Endothelial cell of umbilical vein (primary cell): Measurements from ENCODE around the gene SLC39A11. TPM values are rescaled to one million over a fixed set of nuclear protein-coding genes. Genes with fewer than 3 reads are reported as not detected.

Experiments used
- BruUV-seq: library from RNA; stranded (reverse); fragments of 400-500 nt; replicated peaks from 2 replicates; lab custom pipeline; 2021; lab: Mats Ljungman, UMichigan
- CTCF ChIA-PET: fragments of 300-600, 350-600 bp; sonication (Branson Sonifier 250); formaldehyde crosslinking; loops from one replicate; lab custom pipeline; 2021; ENCODE audit warnings: antibody characterized with exemption, inconsistent platforms; lab: Charles Lee
- POLR2A ChIA-PET: fragments of 300-600, 350-600 bp; sonication (Branson Sonifier 250); formaldehyde crosslinking; loops from one replicate; lab custom pipeline; 2021; ENCODE audit warnings: antibody characterized with exemption, inconsistent platforms; lab: Charles Lee
- DNase-seq: peaks from one replicate; pipeline ENCODE4 v3.0.0-alpha.2; 2011; ENCODE audit warnings: low read depth, low spot score
- FAIRE-seq: peaks from 2 replicates; lab custom pipeline; 2011; peaks lifted over from hg19 to GRCh38; lab: Jason Lieb, UNC
- H2AFZ ChIP-seq: 2 replicates; pipeline ENCODE4 v1.6.0; 2012; ENCODE audit warnings: low read depth, low read length, control low read depth, inconsistent platforms
- H3K27ac ChIP-seq: 2 replicates; pipeline ENCODE4 v1.5.1; 2011; ENCODE audit warnings: low read depth, mild to moderate bottlenecking, control low read depth, low read length, moderate library complexity; ENCODE audit not compliant: insufficient read depth
- H3K27me3 ChIP-seq, 2 experiments: 2 replicates each; pipeline versions ENCODE4 v1.6.0 to v1.6.1; 2011; ENCODE audit warnings: low read length in 2 of 2, mixed read lengths in 1 of 2; ENCODE audit not compliant: control insufficient read depth in 2 of 2, insufficient read depth in 2 of 2
- H3K36me3 ChIP-seq, 2 experiments: 2 replicates in 1 of 2; 3 replicates in 1 of 2; pipeline ENCODE4 v1.5.1; 2011; ENCODE audit warnings: low read length in 2 of 2, mild to moderate bottlenecking in 1 of 2, moderate library complexity in 1 of 2; ENCODE audit not compliant: control insufficient read depth in 2 of 2, insufficient read depth in 2 of 2; ENCODE audit errors: extremely low read depth in 1 of 2
- H3K4me1 ChIP-seq: 3 replicates; pipeline ENCODE4 v1.5.1; 2011; ENCODE audit warnings: mild to moderate bottlenecking, low read length; ENCODE audit not compliant: control insufficient read depth, insufficient read depth; ENCODE audit errors: extremely low read depth
- H3K4me2 ChIP-seq: 2 replicates; pipeline ENCODE4 v1.6.1; 2011; ENCODE audit warnings: low read length, control low read depth, mixed read lengths; ENCODE audit not compliant: insufficient read depth
- H3K4me3 ChIP-seq, 3 experiments: fragments of 200-600 bp in 1 of 3; sonication (generic), shearing (Covaris generic) in 1 of 3; replicated peaks in 1 of 3; 2 replicates each; pipeline ENCODE4 v1.5.1; 2011 to 2016; ENCODE audit warnings: control low read depth in 3 of 3, low read length in 3 of 3, mild to moderate bottlenecking in 2 of 3, inconsistent platforms in 1 of 3, low read depth in 1 of 3, moderate library complexity in 1 of 3; ENCODE audit not compliant: insufficient read depth in 1 of 3
- H3K79me2 ChIP-seq: 2 replicates; pipeline ENCODE4 v1.6.0; 2012; ENCODE audit warnings: low read length, inconsistent platforms; ENCODE audit not compliant: control insufficient read depth, insufficient read depth
- H3K9ac ChIP-seq: replicated peaks from 2 replicates; pipeline ENCODE3; 2011; ENCODE audit warnings: low read length, control low read depth; ENCODE audit not compliant: insufficient read depth; ENCODE audit errors: extremely low read depth
- H3K9me1 ChIP-seq: replicated peaks from 3 replicates; pipeline ENCODE4 v1.6.0; 2011; ENCODE audit warnings: mild to moderate bottlenecking, low read length; ENCODE audit not compliant: control insufficient read depth, insufficient read depth; ENCODE audit errors: extremely low read depth
- H3K9me3 ChIP-seq: replicated peaks from 2 replicates; pipeline ENCODE4 v1.5.1; 2012; ENCODE audit warnings: low read length, inconsistent platforms; ENCODE audit not compliant: control insufficient read depth, insufficient read depth
- H4K20me1 ChIP-seq: replicated peaks from 2 replicates; pipeline ENCODE3; 2011; ENCODE audit warnings: mild to moderate bottlenecking, low read length; ENCODE audit not compliant: control insufficient read depth, insufficient read depth; ENCODE audit errors: extremely low read depth
- FOS ChIP-seq: IDR thresholded peaks from 2 replicates; pipeline ENCODE4 v1.6.1; 2011; ENCODE audit warnings: mild to moderate bottlenecking, low read length, moderate library complexity, borderline replicate concordance; ENCODE audit not compliant: insufficient read depth
- GATA2 ChIP-seq: IDR thresholded peaks from 2 replicates; pipeline ENCODE4 v1.7.0; 2011; ENCODE audit warnings: low read depth, mild to moderate bottlenecking, moderate library complexity, mixed read lengths, low read length; ENCODE audit not compliant: insufficient read length, insufficient read depth
- JUN ChIP-seq: IDR thresholded peaks from 2 replicates; pipeline ENCODE4 v1.6.1; 2011; ENCODE audit warnings: borderline replicate concordance, low read depth; ENCODE audit not compliant: insufficient read length, insufficient read depth
- MYC ChIP-seq: IDR thresholded peaks from one replicate; pipeline ENCODE4 v1.6.1; 2011; ENCODE audit warnings: mild to moderate bottlenecking, low read depth, low read length
- POLR2AphosphoS5 ChIP-seq: IDR thresholded peaks from 2 replicates; pipeline ENCODE4 v1.6.1; 2012; ENCODE audit warnings: low read depth, mild to moderate bottlenecking, control low read depth, low read length, moderate library complexity; ENCODE audit not compliant: insufficient read depth
- dilution Hi-C: fragments of 300-500 bp; cut with MboI; formaldehyde crosslinking; loops from one replicate; pipeline ENCODE4 v1.15.0; 2019; ENCODE audit warnings: low sequenced_read_pairs; ENCODE audit not compliant: extremely low pct_ligation_motif_present
- intact Hi-C: fragments of 100-400 bp; cut with micrococcal nuclease; formaldehyde crosslinking; loops from one replicate; pipeline ENCODE4 v1.10.0; 2022
- polyA plus RNA-seq, 4 experiments: library from polyadenylated mRNA; depleted of rRNA in 3 of 4; stranded (reverse) in 3 of 4; unstranded in 1 of 4; fragments of >200 nt; gene quantifications; 2 replicates each; pipeline versions ENCODE4 v1.2.1 to v1.2.3, GENCODE V29; 2011 to 2012; ENCODE audit warnings: missing spikeins in 1 of 4
- total RNA-seq: library from RNA; stranded (reverse); gene quantifications from 2 replicates; pipeline ENCODE4 v1.2.3, GENCODE V29; 2021
- TF ChIP-seq, protein P1 (sequence below): IDR thresholded peaks from 2 replicates; pipeline ENCODE4 v1.6.1; 2011; ENCODE audit not compliant: insufficient read depth, insufficient read length
- TF ChIP-seq, protein P2 (sequence below), 2 donors: IDR thresholded peaks; 1 replicate in 1 of 2; 2 replicates in 1 of 2; pipeline ENCODE4 v1.5.1; 2011; ENCODE audit warnings: low read length in 2 of 2, mild to moderate bottlenecking in 2 of 2, moderate library complexity in 2 of 2, control low read depth in 1 of 2, inconsistent platforms in 1 of 2, low read depth in 1 of 2; ENCODE audit not compliant: insufficient read depth in 1 of 2; ENCODE audit errors: extremely low read depth in 1 of 2

Gene SLC39A11
- total and polyA plus RNA-seq, 2 donors (not counting 3 experiments of a cell fraction or from before 2014, with no cell fraction given): 8.1 to 11.9 TPM

DNA sequence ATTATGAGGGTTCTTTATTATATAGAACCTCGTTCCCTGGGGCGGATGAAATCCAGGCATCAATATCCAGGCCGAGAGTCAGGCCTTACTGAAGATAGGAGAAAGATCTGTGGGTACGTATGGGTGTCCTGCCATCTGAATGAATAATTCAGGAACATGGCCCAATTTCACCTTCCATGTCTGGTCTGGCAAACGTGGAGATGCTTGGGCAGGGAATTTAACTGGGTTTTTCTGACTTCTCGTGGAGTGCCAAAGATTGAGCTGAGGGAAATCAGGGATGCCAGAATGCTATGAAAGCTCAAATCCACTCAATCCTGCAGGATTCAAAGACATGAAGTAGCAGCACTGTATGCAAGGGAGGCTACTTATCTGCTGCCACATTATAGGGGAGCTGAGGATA is 302.8 kb downstream of the SLC39A11 start:
- Histone ChIP-seq H3K4me2 (no peak overlapping the region), H2AFZ (no peak overlapping the region), H3K9ac (no peak overlapping the region), H3K27me3 (no peaks in the 10 kb centered on the region), H4K20me1 (no peaks in the 10 kb centered on the region), H3K9me3 (no peaks in the 10 kb centered on the region), H3K4me1 (no peaks in the 10 kb centered on the region), H3K27ac (no peak overlapping the region), H3K79me2 (no peaks in the 10 kb centered on the region), H3K36me3 (no peaks in the 10 kb centered on the region), H3K4me3 (no peak overlapping the region), H3K9me1 (no peaks in the 10 kb centered on the region)
- DNase-seq (no peak), FAIRE-seq (no peak)
- intact Hi-C loops (no loop called here), dilution Hi-C loops (no loop called here)
- ChIA-PET CTCF (no interaction called here), POLR2A (no interaction called here)
- BruUV-seq: no TSS peak
- TF ChIP-seq GATA2 (no peak), MYC (no peak), FOS (no peak), JUN (no peak), POLR2AphosphoS5 (no peak)
- TF ChIP-seq, protein P1, sequence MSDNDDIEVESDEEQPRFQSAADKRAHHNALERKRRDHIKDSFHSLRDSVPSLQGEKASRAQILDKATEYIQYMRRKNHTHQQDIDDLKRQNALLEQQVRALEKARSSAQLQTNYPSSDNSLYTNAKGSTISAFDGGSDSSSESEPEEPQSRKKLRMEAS: no peak

DNA sequence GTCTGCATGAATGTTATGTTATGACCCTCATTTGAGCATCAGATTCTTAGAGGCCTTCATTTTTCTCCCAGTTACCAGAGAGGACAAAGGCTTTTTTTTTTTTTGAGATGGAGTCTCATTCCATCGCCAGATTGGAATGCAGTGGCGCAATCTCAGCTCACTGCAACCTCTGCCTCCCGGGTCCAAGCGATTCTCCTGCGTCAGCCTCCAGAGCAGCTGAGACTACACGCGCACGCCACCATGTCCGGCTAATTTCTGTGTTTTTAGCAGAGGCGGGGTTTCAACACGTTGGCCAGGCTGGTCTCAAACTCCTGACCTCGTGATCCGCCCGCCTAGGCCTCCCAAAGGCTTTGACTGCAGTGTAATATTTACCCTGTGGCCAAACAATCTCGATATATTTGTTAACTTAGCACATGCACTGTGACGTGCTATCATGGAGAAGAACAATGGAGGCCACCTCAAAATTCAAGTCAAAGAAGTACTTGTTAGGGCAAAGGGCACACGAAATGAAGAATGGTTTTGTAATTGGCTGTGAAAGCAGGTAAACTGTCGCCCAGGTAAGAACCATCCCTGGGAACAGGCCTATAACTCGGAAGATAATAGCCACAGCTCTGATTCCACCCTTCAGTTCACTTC is 303.4 kb downstream of the SLC39A11 start:
- FAIRE-seq: no peak
- Histone ChIP-seq H3K9me1 (no peaks in the 10 kb centered on the region), H3K27me3 (no peaks in the 10 kb centered on the region), H3K79me2 (no peaks in the 10 kb centered on the region), H2AFZ (no peak overlapping the region), H3K9me3 (no peaks in the 10 kb centered on the region), H3K4me1 (no peaks in the 10 kb centered on the region), H4K20me1 (no peaks in the 10 kb centered on the region), H3K4me2 (no peak overlapping the region), H3K4me3 (no peak overlapping the region), H3K36me3 (no peaks in the 10 kb centered on the region), H3K9ac (no peak overlapping the region), H3K27ac (no peak overlapping the region)
- BruUV-seq: no TSS peak
- POLR2A ChIA-PET: no interaction called here
- intact Hi-C loops: no loop called here
- dilution Hi-C loops: no loop called here
- DNase-seq: no peak
- no peak for TF ChIP-seq MYC
- TF ChIP-seq FOS: no peak
- TF ChIP-seq POLR2AphosphoS5: no peak
- no peak for TF ChIP-seq GATA2
- TF ChIP-seq, protein P2, sequence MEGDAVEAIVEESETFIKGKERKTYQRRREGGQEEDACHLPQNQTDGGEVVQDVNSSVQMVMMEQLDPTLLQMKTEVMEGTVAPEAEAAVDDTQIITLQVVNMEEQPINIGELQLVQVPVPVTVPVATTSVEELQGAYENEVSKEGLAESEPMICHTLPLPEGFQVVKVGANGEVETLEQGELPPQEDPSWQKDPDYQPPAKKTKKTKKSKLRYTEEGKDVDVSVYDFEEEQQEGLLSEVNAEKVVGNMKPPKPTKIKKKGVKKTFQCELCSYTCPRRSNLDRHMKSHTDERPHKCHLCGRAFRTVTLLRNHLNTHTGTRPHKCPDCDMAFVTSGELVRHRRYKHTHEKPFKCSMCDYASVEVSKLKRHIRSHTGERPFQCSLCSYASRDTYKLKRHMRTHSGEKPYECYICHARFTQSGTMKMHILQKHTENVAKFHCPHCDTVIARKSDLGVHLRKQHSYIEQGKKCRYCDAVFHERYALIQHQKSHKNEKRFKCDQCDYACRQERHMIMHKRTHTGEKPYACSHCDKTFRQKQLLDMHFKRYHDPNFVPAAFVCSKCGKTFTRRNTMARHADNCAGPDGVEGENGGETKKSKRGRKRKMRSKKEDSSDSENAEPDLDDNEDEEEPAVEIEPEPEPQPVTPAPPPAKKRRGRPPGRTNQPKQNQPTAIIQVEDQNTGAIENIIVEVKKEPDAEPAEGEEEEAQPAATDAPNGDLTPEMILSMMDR (IDR thresholded peaks at IDR 0.05; ENCODE audit: extremely low read depth in 1 of 2, insufficient read depth in 1 of 2, low read depth in 1 of 2, low read length in 2 of 2): no peak
- TF ChIP-seq, protein P1: no peak
- CTCF ChIA-PET: no interaction called here
